Testis (tissue), 2 donors: Measurements from ENCODE around the gene CNTN2.

Source experiments
- CTCF ChIP-seq, 3 experiments: fragments of 450-650 bp in 2 of 3; fragments of 200-600 bp in 1 of 3; sonication (generic) in 1 of 3; IDR thresholded peaks; one replicate each; pipeline ENCODE4 v1.5.1; 2016 to 2019; ENCODE audit warnings: antibody characterized with exemption in 3 of 3, mild to moderate bottlenecking in 2 of 3, moderate library complexity in 1 of 3
- POLR2A ChIP-seq: fragments of 450-650 bp; IDR thresholded peaks from one replicate; pipeline ENCODE4 v1.6.1; 2017; ENCODE audit warnings: antibody characterized with exemption, mild to moderate bottlenecking, moderate library complexity

GRCh38 chr1:205109269-205109668, 66.3 kb downstream of the CNTN2 start:
- TF ChIP-seq CTCF (IDR thresholded peaks at IDR 0.05) (no peak), POLR2A (no peak)
